ENCODE data around the gene CHD6. TPM values are rescaled to one million over a fixed set of nuclear protein-coding genes. Genes with fewer than 3 reads are reported as not detected.

CHD6 gene, protein sequence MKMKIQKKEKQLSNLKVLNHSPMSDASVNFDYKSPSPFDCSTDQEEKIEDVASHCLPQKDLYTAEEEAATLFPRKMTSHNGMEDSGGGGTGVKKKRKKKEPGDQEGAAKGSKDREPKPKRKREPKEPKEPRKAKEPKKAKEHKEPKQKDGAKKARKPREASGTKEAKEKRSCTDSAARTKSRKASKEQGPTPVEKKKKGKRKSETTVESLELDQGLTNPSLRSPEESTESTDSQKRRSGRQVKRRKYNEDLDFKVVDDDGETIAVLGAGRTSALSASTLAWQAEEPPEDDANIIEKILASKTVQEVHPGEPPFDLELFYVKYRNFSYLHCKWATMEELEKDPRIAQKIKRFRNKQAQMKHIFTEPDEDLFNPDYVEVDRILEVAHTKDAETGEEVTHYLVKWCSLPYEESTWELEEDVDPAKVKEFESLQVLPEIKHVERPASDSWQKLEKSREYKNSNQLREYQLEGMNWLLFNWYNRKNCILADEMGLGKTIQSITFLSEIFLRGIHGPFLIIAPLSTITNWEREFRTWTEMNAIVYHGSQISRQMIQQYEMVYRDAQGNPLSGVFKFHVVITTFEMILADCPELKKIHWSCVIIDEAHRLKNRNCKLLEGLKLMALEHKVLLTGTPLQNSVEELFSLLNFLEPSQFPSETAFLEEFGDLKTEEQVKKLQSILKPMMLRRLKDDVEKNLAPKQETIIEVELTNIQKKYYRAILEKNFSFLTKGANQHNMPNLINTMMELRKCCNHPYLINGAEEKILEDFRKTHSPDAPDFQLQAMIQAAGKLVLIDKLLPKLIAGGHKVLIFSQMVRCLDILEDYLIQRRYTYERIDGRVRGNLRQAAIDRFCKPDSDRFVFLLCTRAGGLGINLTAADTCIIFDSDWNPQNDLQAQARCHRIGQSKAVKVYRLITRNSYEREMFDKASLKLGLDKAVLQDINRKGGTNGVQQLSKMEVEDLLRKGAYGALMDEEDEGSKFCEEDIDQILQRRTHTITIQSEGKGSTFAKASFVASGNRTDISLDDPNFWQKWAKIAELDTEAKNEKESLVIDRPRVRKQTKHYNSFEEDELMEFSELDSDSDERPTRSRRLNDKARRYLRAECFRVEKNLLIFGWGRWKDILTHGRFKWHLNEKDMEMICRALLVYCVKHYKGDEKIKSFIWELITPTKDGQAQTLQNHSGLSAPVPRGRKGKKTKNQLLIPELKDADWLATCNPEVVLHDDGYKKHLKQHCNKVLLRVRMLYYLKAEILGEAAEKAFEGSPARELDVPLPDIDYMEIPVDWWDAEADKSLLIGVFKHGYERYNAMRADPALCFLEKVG (N-terminal part only)
- polyA plus RNA-seq (ENCODE audit: insufficient read length) = 20.5 TPM

DNA sequence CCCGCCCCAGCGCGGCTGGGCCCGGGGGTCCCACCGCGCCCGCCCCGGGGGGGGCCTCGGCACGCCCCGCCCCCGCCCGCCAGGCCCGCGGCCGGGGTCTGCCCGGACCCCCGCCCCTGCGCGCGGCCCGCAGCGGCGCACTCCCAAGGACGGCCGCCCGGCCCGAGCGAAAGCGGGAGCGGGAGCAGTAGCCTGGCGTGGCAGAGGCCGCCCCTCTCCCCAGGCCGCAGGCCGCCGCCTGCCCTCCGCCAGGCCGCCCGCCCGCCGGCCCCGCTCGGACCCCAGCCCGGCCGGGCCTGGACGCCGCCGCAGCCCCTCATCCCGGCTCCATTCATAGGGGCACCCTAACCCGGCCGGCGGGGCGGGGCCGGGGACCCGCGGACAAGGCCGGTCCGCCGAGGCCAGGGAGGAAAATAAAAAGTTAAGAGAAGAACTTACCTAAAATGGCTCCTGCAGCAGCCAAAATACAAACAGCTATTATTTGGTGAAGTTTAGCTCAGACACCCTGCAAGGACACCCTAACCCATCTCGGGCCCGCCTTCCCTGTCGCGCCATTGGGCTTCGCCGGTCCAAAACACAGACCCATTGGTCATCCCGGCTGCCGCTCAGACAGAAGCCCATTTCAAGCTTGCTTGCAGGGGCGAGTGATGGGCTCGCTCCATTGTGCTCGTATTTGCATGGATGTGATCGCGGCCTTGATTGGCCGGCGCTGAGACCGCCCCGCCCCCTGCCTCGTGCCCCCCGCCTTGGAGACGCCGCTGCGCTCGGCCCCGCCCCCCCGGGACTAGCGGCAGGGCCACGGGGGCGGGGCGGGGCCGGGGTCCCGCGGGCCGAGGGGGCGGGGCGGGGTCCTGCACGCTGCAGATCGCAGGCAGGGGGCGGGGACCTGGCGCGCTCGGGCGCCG is at the start of gene CHD6:
Gene CHD6 (minus strand): TSS at position 476 of the 905 bp plus-strand sequence. CDS start 67,040 bp downstream, outside the sequence.
- DNase-seq (ENCODE audit: low read depth) = peak; percentile 98

DNA sequence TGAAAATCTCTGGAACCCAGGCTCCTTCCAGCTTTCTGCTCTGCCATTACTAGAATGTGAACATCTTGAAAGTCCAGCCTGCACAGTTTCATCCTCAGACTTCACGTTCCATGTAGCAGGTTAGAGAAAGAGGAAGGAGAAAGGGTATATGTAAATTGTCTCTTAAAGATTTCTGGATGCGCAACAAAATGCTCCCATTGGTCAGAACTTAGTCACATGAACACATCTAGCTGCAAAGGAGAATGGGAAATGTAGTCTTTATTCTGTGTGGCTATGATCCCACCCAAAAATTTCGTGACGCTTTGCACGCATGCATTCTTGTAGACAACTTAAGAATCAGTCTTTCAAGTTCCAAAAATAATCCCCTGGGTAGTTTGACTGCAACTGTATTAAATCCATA is 46.4 kb upstream of the CHD6 start:
- DNase-seq (ENCODE audit: low read depth) = no peak

DNA sequence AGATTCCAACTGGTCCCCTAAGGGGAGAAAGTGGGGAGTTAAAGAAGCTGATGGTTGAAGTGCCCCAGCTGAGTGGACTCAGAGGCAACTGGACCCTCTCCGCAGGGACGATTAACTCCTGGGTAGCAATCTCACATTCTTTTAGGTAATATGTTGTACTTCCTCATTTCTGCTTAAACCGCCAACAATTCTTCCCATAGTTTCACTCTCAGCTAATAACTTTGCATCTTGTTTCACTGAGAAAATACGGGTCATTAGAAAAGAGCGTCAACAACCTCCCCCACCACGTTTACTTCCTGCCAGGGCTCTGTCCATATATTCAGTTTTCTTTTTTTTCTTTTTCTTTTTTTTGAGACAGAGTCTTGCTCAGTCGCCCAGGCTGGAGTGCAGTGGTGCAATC is 39.5 kb upstream of the CHD6 start:
- no peak for DNase-seq (ENCODE audit: low read depth)

DNA sequence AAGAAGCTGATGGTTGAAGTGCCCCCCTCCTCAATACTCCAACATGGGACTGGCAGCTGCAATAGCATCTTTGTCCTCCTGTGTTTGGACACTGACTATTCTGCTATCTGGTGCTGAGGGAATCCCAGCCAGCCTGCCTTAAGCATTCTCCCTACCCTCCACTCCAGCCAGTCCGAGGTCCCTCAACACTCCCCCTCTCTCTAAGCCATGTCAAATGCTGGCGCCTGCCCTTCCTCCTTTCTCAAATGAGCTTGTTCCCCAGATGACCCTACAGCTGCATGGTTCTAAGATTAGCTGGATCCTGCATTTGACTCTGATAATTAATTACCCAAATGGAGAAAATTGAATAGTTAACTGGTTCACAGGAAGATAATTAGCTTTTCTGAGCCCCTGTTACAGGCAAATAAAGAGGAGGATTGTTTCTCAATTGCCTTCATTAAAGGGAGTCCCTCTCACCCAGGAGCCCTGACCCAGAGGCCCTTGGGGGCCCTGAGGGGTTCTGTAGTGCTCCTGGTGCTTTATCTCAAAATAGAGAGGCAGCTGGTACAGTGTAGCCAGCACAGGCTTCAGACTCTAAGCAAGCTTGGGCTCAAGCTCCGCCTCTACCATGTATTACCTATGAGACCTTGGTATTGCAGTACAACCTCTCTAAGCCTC is 37.9 kb upstream of the CHD6 start:
- no peak for DNase-seq (ENCODE audit: low read depth)

DNA sequence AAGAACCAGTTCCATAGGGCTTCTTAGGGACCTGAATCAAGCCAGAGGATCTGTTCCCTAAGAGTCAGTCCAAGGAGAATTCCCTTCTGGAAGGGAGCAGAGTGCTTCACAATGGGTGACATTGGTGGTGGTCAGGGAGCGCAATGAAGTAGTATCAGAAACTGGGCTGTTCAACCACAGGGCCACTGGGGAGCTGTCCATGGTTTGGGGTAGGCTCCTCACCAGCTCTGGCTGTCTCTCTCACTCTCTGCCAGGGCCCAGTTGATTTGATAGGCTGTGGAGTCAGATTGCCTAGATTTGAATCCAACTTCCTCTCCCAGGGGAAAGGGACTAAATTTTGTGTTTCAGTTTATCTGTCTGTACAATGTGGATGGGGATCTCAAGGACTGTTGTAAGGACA is 36.7 kb upstream of the CHD6 start:
- DNase-seq (ENCODE audit: low read depth) = no peak

DNA sequence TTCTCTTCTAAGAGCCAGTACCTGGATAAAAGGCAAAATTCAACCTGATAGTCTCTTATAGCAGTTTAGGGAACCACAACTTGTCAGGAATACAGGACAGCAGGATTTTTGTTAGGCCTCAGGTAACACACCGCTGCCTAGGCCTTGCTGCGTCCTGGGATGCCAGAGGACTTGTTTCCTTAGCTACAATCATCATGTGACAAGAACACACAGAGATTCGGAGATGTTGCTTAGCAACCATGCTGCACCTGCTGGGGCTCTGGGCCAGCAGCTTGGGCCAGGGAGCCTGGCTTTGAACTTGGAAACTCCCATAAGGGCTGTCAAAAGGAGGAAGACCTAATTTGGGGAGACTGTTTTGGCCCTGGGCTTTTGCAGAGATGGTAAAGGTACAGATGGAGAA is 36.1 kb upstream of the CHD6 start:
- DNase-seq (ENCODE audit: low read depth) = no peak

DNA sequence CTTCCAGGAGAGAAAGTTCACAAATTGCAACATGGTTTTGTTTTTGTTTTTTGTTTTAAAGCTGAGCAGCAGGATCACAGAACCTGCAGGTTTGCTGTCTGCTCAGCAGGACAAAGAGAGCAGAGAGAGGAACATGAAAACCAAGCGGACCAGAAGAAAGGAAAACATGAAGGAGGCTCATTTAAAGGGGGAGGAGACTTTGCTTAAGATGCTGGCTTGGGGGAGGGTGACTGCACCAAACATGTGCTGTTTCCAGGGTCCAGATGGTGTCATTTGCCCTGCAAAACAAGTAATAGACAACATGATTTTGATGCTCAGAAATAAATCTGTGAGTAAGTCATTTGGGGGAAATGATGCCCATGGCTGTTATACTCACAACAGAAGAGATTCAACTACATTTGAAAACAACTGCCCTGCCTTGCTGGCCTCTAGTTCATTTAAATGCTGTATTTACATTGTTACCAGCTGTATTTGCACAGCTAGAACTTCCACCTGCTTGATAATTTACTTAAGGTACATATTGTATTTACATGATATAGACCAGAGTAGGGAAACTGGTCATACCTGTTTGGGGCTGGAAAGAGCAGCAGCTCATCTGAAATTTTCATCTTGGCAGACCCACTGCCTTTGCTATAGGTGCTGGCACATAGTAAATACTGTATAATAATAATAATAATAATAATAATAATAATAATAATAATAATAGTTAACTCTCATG is 32.2 kb upstream of the CHD6 start:
- no peak for DNase-seq (ENCODE audit: low read depth)

DNA sequence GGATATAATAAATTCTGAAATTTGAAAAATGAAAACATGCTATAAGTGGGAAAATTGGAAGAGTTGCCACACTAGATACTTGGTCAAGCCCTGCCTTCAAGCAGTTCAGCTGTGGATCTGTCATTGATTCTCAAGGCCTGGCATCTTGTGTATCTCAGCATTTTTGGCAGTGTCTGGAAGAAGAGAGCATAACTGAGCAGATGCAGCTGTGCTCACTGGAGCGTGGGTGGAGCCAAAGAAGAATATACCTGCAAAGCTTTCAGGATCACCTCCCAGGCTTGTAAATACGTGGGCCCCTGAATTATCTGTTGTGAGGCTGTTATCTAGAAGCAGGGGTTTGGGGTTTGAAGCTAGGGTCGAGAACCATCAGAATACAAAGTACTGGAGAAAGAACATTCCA is 31.3 kb upstream of the CHD6 start:
- DNase-seq (ENCODE audit: low read depth) = no peak

DNA sequence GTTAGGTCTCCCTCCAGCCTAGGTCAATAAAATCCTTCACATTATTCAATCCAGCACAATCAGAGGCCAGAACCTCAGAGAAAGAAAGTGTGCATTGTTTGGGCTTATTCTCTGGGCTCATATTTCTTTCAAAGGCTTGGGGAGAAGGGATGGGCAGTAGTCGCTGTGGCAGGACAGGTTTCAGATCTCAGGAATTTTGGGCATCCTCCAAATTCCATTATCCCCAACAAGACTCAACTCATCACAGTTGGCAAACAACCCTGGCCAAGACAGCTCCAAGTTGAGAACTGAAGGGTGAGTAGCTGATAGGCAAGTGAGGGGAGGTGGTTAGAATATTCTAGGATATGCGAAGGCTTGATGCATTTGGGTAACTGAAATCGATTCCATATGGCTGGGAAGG is 27.2 kb upstream of the CHD6 start:
- DNase-seq (ENCODE audit: low read depth) = no peak

DNA sequence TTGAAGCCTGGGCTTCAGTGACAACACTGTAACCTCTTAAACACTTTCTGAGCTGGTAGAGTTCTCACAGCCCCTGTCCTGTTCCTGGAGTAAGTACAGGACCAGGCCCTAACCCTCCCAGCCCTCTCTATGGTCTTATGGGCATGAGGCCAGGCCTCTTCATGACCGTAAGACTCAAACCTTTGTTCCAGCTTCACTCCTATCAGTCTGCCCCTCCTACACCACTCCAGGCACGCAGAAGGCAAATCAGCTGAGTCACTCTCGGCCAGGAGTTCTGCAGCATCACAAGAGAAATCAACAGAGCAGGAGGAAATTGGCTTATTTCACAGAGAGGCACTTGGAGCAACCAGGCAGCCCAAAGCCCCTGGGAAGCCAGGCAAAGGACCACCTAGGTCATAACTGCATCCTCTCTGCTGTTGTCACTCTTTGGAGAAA is 25.3 kb upstream of the CHD6 start:
- no peak for DNase-seq (ENCODE audit: low read depth)

DNA sequence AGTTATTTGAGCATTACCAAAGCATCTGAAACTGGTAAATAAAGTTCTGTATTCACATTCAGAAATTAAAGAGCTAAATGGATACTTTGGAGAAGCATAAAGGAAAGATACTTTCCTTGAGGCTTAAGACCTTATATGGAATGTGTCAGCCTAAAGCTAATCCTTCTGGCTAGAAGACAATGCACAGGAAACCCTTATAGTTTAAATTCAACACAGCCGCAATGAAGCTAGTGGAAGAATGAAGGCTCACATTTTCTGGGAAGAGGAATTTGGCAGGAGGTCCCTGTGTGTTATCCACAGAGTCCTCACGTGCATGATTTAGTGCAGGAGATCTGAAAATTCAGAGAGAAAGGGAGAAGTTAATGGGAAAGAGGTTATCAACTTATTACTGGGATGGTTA is 21.5 kb upstream of the CHD6 start:
- no peak for DNase-seq (ENCODE audit: low read depth)

DNA sequence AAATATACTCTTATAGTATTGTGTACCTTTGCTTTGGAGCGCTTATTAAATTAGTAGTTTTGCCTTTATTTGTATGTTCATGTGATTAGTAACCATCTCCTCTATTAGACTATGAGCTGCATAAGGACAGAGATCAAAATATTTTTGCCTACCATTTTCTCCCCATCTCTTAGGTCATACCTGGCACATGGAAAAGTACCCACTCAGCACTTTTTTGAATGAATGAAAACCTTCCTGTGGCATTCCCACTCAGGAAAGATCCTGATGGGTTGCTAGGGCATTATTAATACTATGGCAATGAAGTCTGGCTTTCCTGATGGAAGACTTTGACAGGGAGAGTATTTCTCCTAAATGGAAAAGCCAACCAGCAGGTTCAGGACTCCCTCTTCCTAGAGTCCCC is 20.3 kb upstream of the CHD6 start:
- DNase-seq (ENCODE audit: low read depth) = no peak

DNA sequence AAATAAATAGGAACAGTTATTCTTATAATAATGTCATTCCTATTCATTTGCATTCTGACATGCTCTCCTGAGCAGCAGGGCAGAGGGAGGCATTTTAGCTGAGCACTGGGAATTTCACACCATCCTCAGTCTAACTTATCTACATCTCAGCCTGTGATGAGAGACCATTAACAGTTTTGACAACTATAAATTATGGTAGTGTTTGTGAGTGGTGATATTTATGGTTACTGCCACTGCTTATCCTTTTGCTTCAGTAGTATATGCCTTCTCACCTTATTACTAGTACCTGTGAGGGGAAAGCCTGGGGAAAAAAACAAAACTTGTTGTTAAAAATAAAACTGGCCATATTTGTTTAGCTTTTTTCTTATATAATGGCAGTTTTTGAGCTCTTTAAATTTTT is 17.0 kb upstream of the CHD6 start:
- DNase-seq (ENCODE audit: low read depth) = no peak

DNA sequence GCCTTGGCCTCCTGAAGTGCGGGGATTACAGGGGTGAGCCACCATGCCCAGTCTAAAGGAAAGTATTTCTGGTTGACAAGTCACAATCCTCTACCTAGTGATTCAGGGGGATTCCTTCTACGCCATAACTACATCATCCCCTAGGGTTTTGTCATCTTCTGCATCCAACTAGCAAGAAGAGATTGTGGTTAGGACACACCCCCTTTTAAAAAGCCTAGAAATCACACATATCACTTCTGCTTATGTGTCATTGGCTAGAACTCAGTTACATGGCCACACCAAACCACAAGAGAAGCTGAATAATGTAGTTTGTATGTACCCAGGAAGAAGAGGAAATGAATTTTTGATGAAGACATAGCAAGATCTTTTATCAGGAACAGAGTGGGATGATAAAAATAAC is 14.7 kb upstream of the CHD6 start:
- no peak for DNase-seq (ENCODE audit: low read depth)

DNA sequence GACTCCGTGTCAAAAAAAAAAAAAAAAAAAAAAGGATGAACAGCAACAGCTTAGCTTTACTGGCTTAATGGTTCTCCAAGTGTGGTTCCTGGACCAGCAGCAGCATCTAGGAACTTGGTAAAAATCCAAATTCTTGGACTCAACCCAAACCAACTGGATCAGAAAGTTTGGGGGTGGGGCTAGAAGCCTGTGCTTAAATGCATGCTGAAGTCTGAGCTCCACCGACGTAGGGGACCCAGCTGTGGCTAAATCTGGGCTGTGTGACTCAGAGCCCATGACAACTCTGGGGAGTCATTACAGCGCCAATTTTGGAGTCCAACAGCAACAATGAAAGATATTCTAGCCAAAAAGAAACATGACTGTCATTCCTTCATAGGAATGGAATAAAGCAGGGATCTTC is 13.6 kb upstream of the CHD6 start:
- DNase-seq (ENCODE audit: low read depth) = no peak

DNA sequence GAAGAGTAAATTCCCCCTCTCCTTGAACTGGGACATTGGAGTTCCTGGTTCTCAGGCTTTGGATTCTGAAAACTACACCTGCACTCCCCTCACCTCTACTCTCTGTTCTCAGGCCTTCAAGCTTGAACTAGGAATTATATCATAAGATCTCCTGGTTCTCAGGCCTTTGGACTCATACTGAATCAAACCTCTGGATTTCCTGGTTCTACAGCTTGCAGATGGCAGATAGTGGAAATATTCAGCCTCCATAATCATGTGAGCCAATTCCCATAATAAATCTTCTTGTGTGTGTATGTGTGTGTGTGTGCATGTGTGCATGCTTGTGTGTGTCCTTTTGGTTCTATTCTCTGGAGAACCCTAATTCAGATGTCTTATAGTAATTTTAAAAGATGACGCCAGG is 12.7 kb upstream of the CHD6 start:
- no peak for DNase-seq (ENCODE audit: low read depth)

DNA sequence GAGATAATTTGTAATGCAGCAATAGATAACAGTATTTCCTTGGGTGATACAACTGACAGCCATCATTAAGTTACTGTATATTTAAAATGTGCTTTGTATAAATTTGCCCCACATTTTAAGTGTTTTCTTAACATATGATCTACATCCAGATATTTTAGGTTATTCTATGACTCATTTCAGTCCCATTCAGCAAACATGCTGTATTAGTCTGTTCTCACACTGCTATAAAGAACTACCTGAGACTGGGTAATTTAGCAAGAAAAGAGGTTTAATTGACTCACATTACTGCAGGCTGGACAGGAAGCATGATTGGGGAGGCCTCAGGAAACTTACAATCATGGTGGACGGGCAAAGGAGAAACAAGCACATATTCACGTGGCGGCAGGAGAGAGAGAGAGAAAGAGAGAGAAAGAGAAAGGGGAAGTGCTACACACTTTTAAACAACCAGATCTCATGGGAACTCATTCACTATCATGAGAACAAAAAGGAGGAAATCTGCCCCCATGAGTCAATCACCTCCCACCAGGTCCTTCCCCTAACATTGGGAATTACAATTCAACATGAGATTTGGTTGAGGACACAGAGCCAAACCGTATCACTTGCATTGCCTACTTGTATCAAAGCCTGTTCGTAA is 9.6 kb upstream of the CHD6 start:
- DNase-seq (ENCODE audit: low read depth) = no peak

DNA sequence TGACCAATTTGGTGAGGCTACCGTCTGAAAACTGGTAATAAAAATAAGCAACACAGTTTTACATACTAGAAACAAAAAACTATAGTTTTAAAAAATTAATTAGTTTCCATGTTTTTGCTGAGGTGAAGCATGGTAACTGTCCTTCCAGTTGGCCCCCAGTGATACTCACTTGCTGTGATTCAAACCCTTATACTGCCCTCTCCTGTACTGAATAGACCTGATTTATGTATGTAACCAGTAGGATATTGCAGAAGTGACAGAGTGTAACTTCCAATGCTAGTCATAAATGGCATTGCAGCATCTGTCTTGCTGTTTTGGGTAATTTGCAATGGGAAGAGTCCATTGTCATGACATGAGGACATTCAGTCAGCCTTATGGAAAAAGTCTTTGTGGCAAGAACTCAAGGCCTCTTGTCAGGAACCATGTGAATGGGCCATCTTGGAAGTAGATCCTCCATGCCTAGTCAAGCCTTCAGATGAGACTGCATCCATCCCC is 8.9 kb upstream of the CHD6 start:
- no peak for DNase-seq (ENCODE audit: low read depth)
